ENCODE data around the gene CAV3. TPM values are rescaled to one million over a fixed set of nuclear protein-coding genes. Genes with fewer than 3 reads are reported as not detected.

Gene CAV3
- total RNA-seq, 1 donor: not detected

- no peak for DNase-seq (ENCODE audit: low read depth in 2 of 3, low spot score in 2 of 3)
Measured at GRCh38 chr3:8780279-8780678, 46.7 kb downstream of the CAV3 start.

GRCh38 chr3:8784676-8785435 is 51.3 kb downstream of the CAV3 start:
- no peak for DNase-seq (ENCODE audit: low read depth in 2 of 3, low spot score in 2 of 3)

- no peak for DNase-seq (ENCODE audit: low read depth in 2 of 3, low spot score in 2 of 3)
Measured at GRCh38 chr3:8790529-8790928, 56.9 kb downstream of the CAV3 start.

- no peak for DNase-seq (ENCODE audit: low read depth in 2 of 3, low spot score in 2 of 3)
Measured at GRCh38 chr3:8793242-8793641, 59.6 kb downstream of the CAV3 start.

GRCh38 chr3:8794247-8794646 is 60.6 kb downstream of the CAV3 start:
- DNase-seq (ENCODE audit: low read depth in 2 of 3, low spot score in 2 of 3): no peak

Other genes starting within 250 kb of the CAV3 start
- gene LMCD1, start 232.0 kb upstream of the CAV3 start, total RNA-seq: 0.81 TPM
- gene SSUH2, start 89.0 kb upstream of the CAV3 start, total RNA-seq: under 0.01 TPM
- gene OXTR, start 35.8 kb downstream of the CAV3 start, total RNA-seq: 0.27 TPM
- 10.2 TPM for gene RAD18, start 229.7 kb downstream of the CAV3 start, total RNA-seq

Measured in hematopoietic multipotent progenitor cell (in vitro differentiated cells).